H7 (cell line): ENCODE results near the gene NACC2. TPM values are rescaled to one million over a fixed set of nuclear protein-coding genes. Genes with fewer than 3 reads are reported as not detected.

Source experiments
- DNase-seq: peaks from one replicate; pipeline ENCODE4 v3.0.0; 2012
- H3K27me3 ChIP-seq: 2 replicates; pipeline ENCODE4 v1.6.0; 2011; ENCODE audit warnings: mild to moderate bottlenecking, low read length; ENCODE audit not compliant: control insufficient read depth, insufficient read depth
- H3K36me3 ChIP-seq: replicated peaks from 2 replicates; pipeline ENCODE4 v1.5.1; 2011; ENCODE audit warnings: low read length; ENCODE audit not compliant: control insufficient read depth, insufficient read depth
- H3K4me3 ChIP-seq: 2 replicates; pipeline ENCODE4 v1.5.1; 2011; ENCODE audit warnings: low read depth, mild to moderate bottlenecking, control low read depth, low read length, moderate library complexity; ENCODE audit not compliant: insufficient read depth
- total RNA-seq: library from RNA; depleted of rRNA; stranded (reverse); fragments of >200 nt; shearing (Covaris generic); gene quantifications from 2 replicates; pipeline ENCODE4 v1.2.3, GENCODE V29; 2014

The NACC2 gene
- total RNA-seq, 1 experiment from 2014 or later: 19.3 TPM

DNA sequence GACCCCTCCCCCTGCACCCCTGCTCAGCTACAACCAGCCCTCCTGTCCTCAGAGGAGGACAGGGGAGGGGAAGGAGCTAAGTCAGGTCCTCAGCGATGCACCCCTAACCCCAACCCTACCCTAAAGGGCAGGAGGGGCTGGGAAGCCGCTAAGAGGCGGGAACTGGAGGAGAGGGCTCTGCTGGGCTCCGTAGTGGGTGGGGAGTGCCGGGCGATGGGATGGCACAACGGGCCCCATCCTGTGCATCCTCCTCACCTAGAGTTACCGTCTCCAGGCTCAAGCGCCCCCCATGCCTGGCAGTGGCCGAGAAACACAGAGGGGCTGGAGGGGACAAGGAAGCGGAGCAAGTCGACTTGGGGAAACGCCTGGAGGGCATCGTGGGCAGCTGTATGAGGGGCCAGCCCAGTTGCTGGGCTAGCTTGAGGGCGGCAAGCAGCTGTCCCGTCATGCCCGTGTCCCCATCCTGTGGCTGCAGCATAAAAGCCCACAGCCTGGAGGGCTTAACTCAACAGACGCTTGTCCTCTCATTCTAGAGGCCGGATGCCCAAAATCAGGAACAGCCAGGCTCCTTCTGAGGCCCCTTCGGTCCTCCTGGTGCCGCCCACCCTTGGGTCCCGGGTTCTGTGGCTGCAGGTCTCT lies 110.9 kb downstream of the NACC2 start:
- no peak for DNase-seq
- H3K4me3 ChIP-seq: no peak overlapping the region
- H3K36me3 ChIP-seq: no peaks in the 10 kb centered on the region
- H3K27me3 ChIP-seq: no peaks in the 10 kb centered on the region

- no peak overlapping the region for H3K4me3 ChIP-seq
- H3K36me3 ChIP-seq: no peaks in the 10 kb centered on the region
- H3K27me3 ChIP-seq: no peaks in the 10 kb centered on the region
- no peak for DNase-seq
These were observed 111.6 kb downstream of the NACC2 start for GRCh38 chr9:135983208-135984071.

DNA sequence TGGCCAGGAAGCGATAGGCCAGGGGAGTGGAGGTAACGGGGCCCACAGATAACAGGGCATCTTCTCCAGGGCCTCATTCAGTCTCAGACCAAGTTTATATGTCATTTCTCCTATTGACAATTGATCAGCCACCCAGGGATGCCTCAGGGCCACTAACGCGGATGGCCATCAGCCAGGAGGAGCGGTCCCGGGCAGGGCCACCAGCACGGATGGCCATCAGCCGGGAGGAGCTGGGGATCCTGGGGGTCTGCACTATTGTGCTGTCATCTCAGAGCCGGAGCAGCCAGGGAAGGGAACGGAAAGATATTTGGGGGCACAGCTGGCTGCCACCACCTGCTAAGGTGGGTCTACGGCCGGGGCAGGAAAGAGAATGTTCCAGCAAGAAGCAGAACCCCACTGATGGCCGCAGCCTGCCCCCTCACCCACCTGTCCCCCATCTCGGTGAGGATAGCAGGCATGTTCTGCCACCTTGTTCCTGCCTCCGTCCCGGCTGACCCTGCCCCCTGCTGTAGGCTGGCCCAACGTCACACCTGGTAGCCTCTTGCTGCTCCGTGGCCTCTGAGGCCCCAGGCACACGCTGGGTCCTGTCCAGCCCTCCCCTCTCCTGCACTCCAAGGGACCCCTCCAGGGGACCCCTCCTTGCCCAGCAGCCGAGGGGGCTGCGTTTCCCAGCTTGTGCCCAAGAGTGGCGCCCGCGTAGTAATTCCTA lies 112.4 kb downstream of the NACC2 start:
- Histone ChIP-seq H3K27me3 (no peaks in the 10 kb centered on the region), H3K4me3 (no peak overlapping the region), H3K36me3 (no peaks in the 10 kb centered on the region)
- DNase-seq: no peak

DNA sequence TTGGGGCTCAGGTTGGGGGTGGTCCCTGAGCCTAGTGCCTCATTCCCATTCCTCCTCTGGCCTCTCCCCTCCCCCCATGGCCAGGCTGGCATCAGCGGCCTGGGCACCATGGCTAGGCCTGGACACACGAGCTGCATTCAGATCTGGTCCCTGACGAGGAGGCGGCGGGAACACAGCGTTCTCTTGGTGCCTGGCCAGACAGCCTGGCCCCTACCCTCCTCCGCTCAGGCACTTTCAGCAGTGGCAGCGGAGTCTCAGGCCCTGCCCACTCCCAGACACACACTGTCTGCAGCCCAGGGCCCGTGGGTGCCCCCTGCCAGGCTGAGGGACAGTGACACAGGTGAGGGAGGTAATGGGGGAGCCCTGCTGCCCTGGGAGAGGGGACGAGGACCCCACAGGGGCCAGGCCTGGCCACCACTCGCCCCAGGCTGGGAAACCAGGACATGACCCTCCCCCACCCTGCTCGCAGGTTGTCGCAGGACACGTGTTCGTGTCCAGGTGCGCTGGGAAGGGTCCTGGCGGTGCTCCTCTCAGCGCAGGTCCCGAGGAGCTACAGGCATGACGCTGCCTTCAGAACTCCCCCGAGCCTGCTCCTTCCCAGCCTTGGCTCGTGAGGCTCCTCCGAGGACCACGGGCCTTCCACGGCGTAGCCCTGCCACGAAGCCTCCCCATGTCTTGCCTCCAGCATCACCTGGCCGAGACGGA lies 114.0 kb downstream of the NACC2 start:
- H3K4me3 ChIP-seq: no peak overlapping the region
- no peaks in the 10 kb centered on the region for H3K36me3 ChIP-seq
- no peak for DNase-seq
- no peaks in the 10 kb centered on the region for H3K27me3 ChIP-seq

DNA sequence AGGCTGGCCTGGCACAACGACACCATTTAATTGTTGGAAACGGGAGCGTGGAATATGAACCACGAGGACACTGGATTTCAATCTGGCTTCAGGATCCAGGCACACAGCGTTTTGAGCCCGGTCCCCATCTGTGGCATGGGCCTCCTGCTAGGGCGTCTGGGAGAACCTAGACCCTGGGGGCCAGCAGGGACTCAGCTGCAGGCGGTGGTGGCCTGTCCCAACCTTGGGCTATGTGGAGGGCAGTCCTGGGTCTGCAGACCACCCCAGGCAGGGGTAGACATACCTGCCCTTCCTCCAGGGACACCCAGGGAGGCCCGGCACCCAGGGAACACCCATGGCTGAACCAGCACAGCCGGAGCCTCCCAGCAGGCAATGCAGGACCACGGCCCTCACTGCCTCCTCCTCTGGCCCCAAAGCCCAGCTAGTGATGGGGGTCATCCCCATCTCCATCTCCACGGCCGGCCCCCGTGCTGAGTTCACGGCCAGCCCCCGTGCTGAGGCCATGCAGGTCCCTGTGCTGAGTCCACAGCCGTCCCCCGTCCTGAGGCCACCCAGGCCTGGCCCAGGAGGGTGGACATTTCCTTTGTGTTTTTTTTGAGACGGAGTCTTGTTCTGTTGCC lies 115.4 kb downstream of the NACC2 start:
- no peak overlapping the region for H3K4me3 ChIP-seq
- no peaks in the 10 kb centered on the region for H3K27me3 ChIP-seq

DNA sequence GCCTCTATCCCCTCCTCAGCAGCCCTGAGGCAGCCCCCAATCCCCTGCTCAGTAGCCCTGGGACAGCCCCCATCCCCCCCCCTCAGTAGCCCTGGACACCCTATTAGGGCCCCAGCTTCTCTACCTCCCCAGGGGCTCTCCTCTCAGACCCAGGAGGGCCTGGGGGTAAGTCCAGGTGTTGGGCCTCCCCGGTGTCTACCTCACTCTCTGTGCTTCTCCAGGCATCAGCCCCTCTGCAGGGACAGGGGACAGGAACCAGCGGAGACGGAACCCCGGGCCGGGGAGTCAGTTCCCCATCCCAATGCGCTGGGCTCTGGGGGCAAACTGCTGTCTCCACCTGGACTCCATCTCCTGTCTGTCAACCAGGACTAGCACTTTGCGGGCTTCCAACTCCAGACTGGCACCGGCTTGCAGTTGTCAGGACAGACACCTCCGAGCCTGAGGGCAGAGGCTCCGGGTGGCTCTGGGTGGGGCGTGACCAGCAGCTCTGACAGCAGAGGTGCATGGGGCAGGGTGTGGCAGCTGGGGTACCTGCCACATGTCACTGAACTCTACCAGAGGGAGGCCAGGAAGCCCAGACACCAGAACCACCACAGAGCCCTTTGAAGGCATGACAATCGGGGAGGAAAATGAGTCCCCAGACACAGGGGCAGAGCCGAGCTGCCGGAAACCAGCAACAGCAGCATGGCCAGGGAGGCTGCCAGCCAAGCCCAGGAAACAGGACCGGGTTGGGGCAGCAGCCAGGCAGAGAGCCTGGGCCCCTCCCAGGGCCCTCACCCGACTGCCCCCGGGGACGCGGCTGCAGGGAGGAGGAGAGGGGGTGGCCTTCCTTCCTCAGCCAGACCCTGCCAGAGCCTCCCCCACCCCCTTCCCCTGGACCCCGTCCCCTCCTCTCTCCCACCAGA lies 116.2 kb downstream of the NACC2 start:
- no peaks in the 10 kb centered on the region for H3K27me3 ChIP-seq
- no peaks in the 10 kb centered on the region for H3K36me3 ChIP-seq
- H3K4me3 ChIP-seq: no peak overlapping the region
- no peak for DNase-seq

More for the DNA sequence above, 115.4 kb downstream of the NACC2 start:
- no peaks in the 10 kb centered on the region for H3K36me3 ChIP-seq
- no peak for DNase-seq

- H3K27me3 ChIP-seq: no peaks in the 10 kb centered on the region
- peak; percentile 84 for DNase-seq
These were observed 118.1 kb downstream of the NACC2 start for GRCh38 chr9:135976944-135977343.

DNA sequence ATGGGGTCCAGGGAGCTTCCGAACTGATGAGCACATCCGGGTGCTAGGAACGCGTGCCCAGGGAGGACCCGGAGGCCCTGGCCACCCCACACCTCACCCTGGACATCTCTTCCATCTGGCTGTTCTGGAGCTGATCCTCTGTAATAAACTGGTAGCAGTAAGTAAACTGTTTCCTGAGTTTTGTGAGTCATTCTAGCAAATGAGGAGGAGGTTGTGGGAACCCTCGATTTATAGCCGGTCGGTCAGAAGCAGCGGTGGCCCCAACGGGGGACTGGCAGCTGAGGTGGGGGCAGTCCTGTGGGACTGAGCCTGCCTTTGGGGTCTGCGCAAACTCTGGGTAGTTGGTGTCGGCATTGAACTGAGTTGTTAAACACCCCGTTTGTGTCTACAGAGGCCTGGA lies 118.6 kb downstream of the NACC2 start:
- no peaks in the 10 kb centered on the region for H3K27me3 ChIP-seq
- no peaks in the 10 kb centered on the region for H3K36me3 ChIP-seq
- no peak for DNase-seq

More at GRCh38 chr9:135976944-135977343, 118.1 kb downstream of the NACC2 start:
- no peaks in the 10 kb centered on the region for H3K36me3 ChIP-seq
- H3K4me3 ChIP-seq: no peak overlapping the region

DNA sequence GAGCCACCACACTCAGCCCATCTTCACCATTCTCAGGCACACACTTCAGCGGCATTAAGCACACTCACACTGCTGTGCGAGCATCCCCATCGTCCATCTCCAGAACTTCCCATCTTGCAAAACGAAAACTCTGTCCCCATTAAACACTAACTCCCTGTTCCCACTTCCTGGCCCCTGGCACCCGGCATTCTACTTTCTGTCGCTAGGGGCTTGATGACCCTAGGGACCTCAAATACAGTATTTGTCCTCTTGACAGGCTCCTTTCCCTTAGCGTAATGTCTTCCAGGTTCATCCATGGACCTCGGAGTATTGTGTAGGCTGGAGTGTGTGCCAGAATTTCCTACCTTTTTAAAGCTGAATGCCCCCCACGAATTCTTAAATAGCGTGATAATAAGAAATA lies 119.3 kb downstream of the NACC2 start:
- peak; percentile 74 for DNase-seq
- no peaks in the 10 kb centered on the region for H3K27me3 ChIP-seq
- H3K36me3 ChIP-seq: no peaks in the 10 kb centered on the region
- no peak overlapping the region for H3K4me3 ChIP-seq

More for the DNA sequence above, 118.6 kb downstream of the NACC2 start:
- H3K4me3 ChIP-seq: no peak overlapping the region

GRCh38 chr9:135974220-135974573 lies 120.9 kb downstream of the NACC2 start:
- no peaks in the 10 kb centered on the region for H3K36me3 ChIP-seq
- H3K4me3 ChIP-seq: no peak overlapping the region
- no peak for DNase-seq
- no peaks in the 10 kb centered on the region for H3K27me3 ChIP-seq

- Histone ChIP-seq H3K36me3 (no peaks in the 10 kb centered on the region), H3K4me3 (no peak overlapping the region), H3K27me3 (no peaks in the 10 kb centered on the region)
- peak; percentile 64 for DNase-seq
These were observed 121.5 kb downstream of the NACC2 start for GRCh38 chr9:135973277-135974219.

DNA sequence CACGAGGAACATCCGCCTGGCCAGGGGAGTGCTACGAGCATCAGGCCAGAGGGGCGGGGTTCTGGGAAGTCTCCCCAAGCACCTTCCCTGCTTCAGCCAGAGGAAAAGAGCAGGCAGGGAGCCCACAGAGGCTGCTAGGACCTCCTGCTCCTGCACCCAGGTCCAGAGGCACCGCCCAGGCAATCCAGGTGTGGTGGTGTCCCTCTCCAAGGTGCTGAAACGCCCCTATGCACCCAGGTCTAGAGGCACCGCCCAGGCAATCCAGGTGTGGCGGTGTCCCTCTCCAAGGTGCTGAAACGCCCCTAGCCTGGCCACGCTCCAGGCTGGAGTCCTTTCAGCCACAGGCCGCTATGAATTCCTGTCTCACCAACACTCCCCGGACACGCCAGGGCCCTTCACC lies 123.2 kb downstream of the NACC2 start:
- Histone ChIP-seq H3K36me3 (no peaks in the 10 kb centered on the region), H3K4me3 (no peak overlapping the region), H3K27me3 (no peaks in the 10 kb centered on the region)
- DNase-seq: peak; percentile 96
